ENCODE results near the gene ITGB5. TPM values are rescaled to one million over a fixed set of nuclear protein-coding genes. Genes with fewer than 3 reads are reported as not detected.

ITGB5 gene
- total and polyA plus RNA-seq, 2 experiments from 2014 or later = 103 to 109 TPM

- Histone ChIP-seq H3K9me2 (replicated peaks; ENCODE audit: insufficient read depth) (no peaks in the 10 kb centered on the region), H3K79me2 (peaks cover 28% of the 10 kb centered on the region), H3K27me3 (no peaks in the 10 kb centered on the region), H3K9me3 (ENCODE audit: low read depth) (no peaks in the 10 kb centered on the region), H3K27ac (peak overlapping the region; percentile 98), H3K4me3 (no peak overlapping the region), H2AFZ (peak overlapping the region; percentile 94), H3K4me1 (ENCODE audit: insufficient read depth) (peaks cover 22% of the 10 kb centered on the region), H3K4me2 (peak overlapping the region; percentile 94), H4K20me1 (ENCODE audit: insufficient read depth, poor library complexity, severe bottlenecking) (no peaks in the 10 kb centered on the region), H3K36me3 (replicated peaks; ENCODE audit: insufficient read depth, low read depth) (no peaks in the 10 kb centered on the region)
- WGBS (ENCODE audit: low lambda C conversion rate, missing lambda C conversion rate) = 90% methylated on average over 10 of the region's 11 CpGs
- no peak for DNase-seq (ENCODE audit: low spot score)
- TF ChIP-seq CTCF (IDR thresholded peaks at IDR 0.05; ENCODE audit: poor library complexity) = no peak
- TF ChIP-seq EZH2 (IDR thresholded peaks at IDR 0.05; ENCODE audit: borderline replicate concordance) = no peak
- TF ChIP-seq EZH2phosphoT487 (IDR thresholded peaks at IDR 0.05; ENCODE audit: low read depth, severe bottlenecking, unreplicated experiment) = no peak
These were observed 750 bp upstream of the ITGB5 start for GRCh38 chr3:124887932-124888298.

- peak; percentile 84 for DNase-seq (ENCODE audit: low spot score)
- Histone ChIP-seq H2AFZ (peak overlapping the region; percentile 77), H3K79me2 (peaks cover 40% of the 10 kb centered on the region)
These were observed 753 bp downstream of the ITGB5 start for GRCh38 chr3:124886168-124887056.

GRCh38 chr3:124885466-124886167, 1.5 kb downstream of the ITGB5 start:
- Histone ChIP-seq H3K4me2 (peak overlapping the region; percentile 75), H3K27ac (peak overlapping the region; percentile 98), H3K9me2 (replicated peaks; ENCODE audit: insufficient read depth) (no peaks in the 10 kb centered on the region), H3K4me1 (ENCODE audit: insufficient read depth) (peaks cover 23% of the 10 kb centered on the region), H2AFZ (no peak overlapping the region), H3K4me3 (peak overlapping the region; percentile 89), H3K36me3 (replicated peaks; ENCODE audit: insufficient read depth, low read depth) (no peaks in the 10 kb centered on the region), H4K20me1 (ENCODE audit: insufficient read depth, poor library complexity, severe bottlenecking) (no peaks in the 10 kb centered on the region), H3K9me3 (ENCODE audit: low read depth) (no peaks in the 10 kb centered on the region), H3K79me2 (peaks cover 48% of the 10 kb centered on the region), H3K27me3 (no peaks in the 10 kb centered on the region)
- no peak for DNase-seq (ENCODE audit: low spot score)
- WGBS (ENCODE audit: low lambda C conversion rate, missing lambda C conversion rate) = 11% methylated on average over 17 of the region's 17 CpGs
- TF ChIP-seq EZH2phosphoT487 (IDR thresholded peaks at IDR 0.05; ENCODE audit: low read depth, severe bottlenecking, unreplicated experiment) (no peak), CTCF (IDR thresholded peaks at IDR 0.05; ENCODE audit: poor library complexity) (no peak), EZH2 (IDR thresholded peaks at IDR 0.05; ENCODE audit: borderline replicate concordance) (no peak)

More at GRCh38 chr3:124886168-124887056, 753 bp downstream of the ITGB5 start:
- under 1% methylated on average over 24 of the region's 87 CpGs for WGBS (ENCODE audit: low lambda C conversion rate, missing lambda C conversion rate)
- Histone ChIP-seq H3K36me3 (replicated peaks; ENCODE audit: insufficient read depth, low read depth) (no peaks in the 10 kb centered on the region), H3K9me2 (replicated peaks; ENCODE audit: insufficient read depth) (no peaks in the 10 kb centered on the region), H3K27me3 (no peaks in the 10 kb centered on the region), H3K4me1 (ENCODE audit: insufficient read depth) (peaks cover 23% of the 10 kb centered on the region), H3K4me3 (peak overlapping the region; percentile 89), H4K20me1 (ENCODE audit: insufficient read depth, poor library complexity, severe bottlenecking) (no peaks in the 10 kb centered on the region), H3K4me2 (peak overlapping the region; percentile 75), H3K9me3 (ENCODE audit: low read depth) (no peaks in the 10 kb centered on the region), H3K27ac (peak overlapping the region; percentile 98)
- TF ChIP-seq CTCF (IDR thresholded peaks at IDR 0.05; ENCODE audit: poor library complexity) (peak; percentile 3), EZH2phosphoT487 (IDR thresholded peaks at IDR 0.05; ENCODE audit: low read depth, severe bottlenecking, unreplicated experiment) (no peak)

Data from hepatocyte (in vitro differentiated cells).